Measurements from ENCODE around the gene S100A14. TPM values are rescaled to one million over a fixed set of nuclear protein-coding genes. Genes with fewer than 3 reads are reported as not detected.

S100A14 gene
- total RNA-seq, 2 experiments from 2014 or later = not detected

- no peak for TF ChIP-seq EZH2phosphoT487 (IDR thresholded peaks at IDR 0.05; ENCODE audit: borderline replicate concordance, low read depth, low read length)
- TF ChIP-seq CTCF (conservative IDR thresholded peaks at IDR 0.05; ENCODE audit: low read length) = no peak
- peak overlapping the region; percentile 94 for H3K4me2 ChIP-seq (ENCODE audit: low read length)
- H3K4me1 ChIP-seq (ENCODE audit: insufficient read depth, low read length, poor library complexity, severe bottlenecking) = peaks cover 18% of the 10 kb centered on the region
- DNase-seq (ENCODE audit: low spot score) = no peak
- POLR2A ChIA-PET = interaction anchor here (0.7 to 1.3 kb wide), 6 partner anchors 10 to 26 kb away, joined by 3 to 5 read pairs (median 4); partner anchors contain the start of gene CHTOP
- H3K4me3 ChIP-seq (ENCODE audit: low read depth, low read length, poor library complexity, severe bottlenecking) = peak overlapping the region; percentile 96
- H3K79me2 ChIP-seq (ENCODE audit: insufficient read depth, low read depth, low read length) = peaks cover 12% of the 10 kb centered on the region
- no peaks in the 10 kb centered on the region for H3K9me3 ChIP-seq (ENCODE audit: low read length)
- H3K27ac ChIP-seq (ENCODE audit: low read depth, low read length, poor library complexity, severe bottlenecking) = peak overlapping the region; percentile 68
- intact Hi-C loops (cut with micrococcal nuclease; ENCODE audit: unreplicated experiment) = loop anchor here (2.0 to 5.0 kb wide), 3 partner anchors 24 to 87 kb away; partner anchors contain the start of gene CHTOP
- TSS peak; percentile 75 for BruUV-seq (replicated peaks)
- H3K9me2 ChIP-seq (ENCODE audit: insufficient read depth, low read length) = no peaks in the 10 kb centered on the region
- H2AFZ ChIP-seq (ENCODE audit: low read length) = peak overlapping the region; percentile 77; the same call in 1 of the 2 replicates
- H4K20me1 ChIP-seq (ENCODE audit: insufficient read depth, low read length) = peaks cover 6% of the 10 kb centered on the region; the same call in 1 of the 2 replicates
- peaks cover 43% of the 10 kb centered on the region for H3K36me3 ChIP-seq (ENCODE audit: insufficient read depth, low read length)
- CTCF ChIA-PET (ENCODE audit: unreplicated experiment) = interaction anchor here (0.5 to 0.6 kb wide), 2 partner anchors 25 to 61 kb away, joined by 3 read pairs; partner anchors contain the start of gene CHTOP
Measured at GRCh38 chr1:153659175-153659534, 43.0 kb upstream of the S100A14 start.

- intact Hi-C loops (cut with micrococcal nuclease; ENCODE audit: unreplicated experiment) = loop anchor here (2.0 to 5.0 kb wide), 3 partner anchors 24 to 86 kb away; partner anchors contain the start of gene CHTOP
- no peaks in the 10 kb centered on the region for H3K9me2 ChIP-seq (ENCODE audit: insufficient read depth, low read length)
- peak within 1 kb of the TSS; percentile 96 for H3K4me3 ChIP-seq (ENCODE audit: low read depth, low read length, poor library complexity, severe bottlenecking)
- H3K27ac ChIP-seq (ENCODE audit: low read depth, low read length, poor library complexity, severe bottlenecking) = peak within 1 kb of the TSS; percentile 68
- POLR2A ChIA-PET = interaction anchor here (0.7 to 1.3 kb wide), 6 partner anchors 8 to 25 kb away, joined by 3 to 5 read pairs (median 4); partner anchors contain the start of gene CHTOP
- H3K4me1 ChIP-seq (ENCODE audit: insufficient read depth, low read length, poor library complexity, severe bottlenecking) = peaks cover 18% of the 10 kb centered on the region
- peak; percentile 91 for DNase-seq (ENCODE audit: low spot score)
- peaks cover 12% of the 10 kb centered on the region for H3K79me2 ChIP-seq (ENCODE audit: insufficient read depth, low read depth, low read length)
- peak within 1 kb of the TSS; percentile 94 for H3K4me2 ChIP-seq (ENCODE audit: low read length)
- CTCF ChIA-PET (ENCODE audit: unreplicated experiment) = interaction anchor here (0.5 to 0.6 kb wide), 2 partner anchors 24 to 60 kb away, joined by 3 read pairs; partner anchors contain the start of gene CHTOP
- TF ChIP-seq EZH2phosphoT487 (IDR thresholded peaks at IDR 0.05; ENCODE audit: borderline replicate concordance, low read depth, low read length) (no peak), CTCF (conservative IDR thresholded peaks at IDR 0.05; ENCODE audit: low read length) (0 out of 2 replicates have a peak, but pooled peaks have one; percentile 24)
- H3K36me3 ChIP-seq (ENCODE audit: insufficient read depth, low read length) = peaks cover 37% of the 10 kb centered on the region
- BruUV-seq (replicated peaks) = no TSS peak
- peak within 1 kb of the TSS; percentile 77 for H2AFZ ChIP-seq (ENCODE audit: low read length)
- peaks cover 6% of the 10 kb centered on the region; the same call in 1 of the 2 replicates for H4K20me1 ChIP-seq (ENCODE audit: insufficient read depth, low read length)
- H3K9me3 ChIP-seq (ENCODE audit: low read length) = no peaks in the 10 kb centered on the region
Measured at GRCh38 chr1:153658400-153659174, 42.5 kb upstream of the S100A14 start, which contains the start of gene SNAPIN. TSS of gene SNAPIN (plus strand) at chr1:153658703. CDS start at chr1:153658744, 41 bp downstream.

Measured in OCI-LY7 (cell line).